HG02938 (cell line): ENCODE results near the gene MBD3L1.

Experiments used
- ATAC-seq: cut with Tn5 transposase; IDR thresholded peaks from one replicate; pipeline ENCODE4 v1.9.1; 2021; ENCODE audit warnings: mild to moderate bottlenecking, moderate library complexity; ENCODE audit not compliant: unreplicated experiment

MBD3L1 gene

GRCh38 chr19:8832132-8833021 lies at the start of gene MBD3L1, which contains the start of gene ZNF558:
Gene MBD3L1 (plus strand): TSS chr19:8832377. CDS start chr19:8842679, 10,302 bp downstream.
Gene ZNF558 (minus strand): TSS chr19:8832304. CDS start chr19:8822659, 9,645 bp downstream.
- ATAC-seq: peak; percentile 90

- no peak for ATAC-seq
Measured at GRCh38 chr19:8794823-8795222, 37.4 kb upstream of the MBD3L1 start.

GRCh38 chr19:8806661-8807060 lies 25.5 kb upstream of the MBD3L1 start:
- ATAC-seq: no peak

GRCh38 chr19:8811315-8812172 lies 20.6 kb upstream of the MBD3L1 start:
- ATAC-seq: no peak

- ATAC-seq: no peak
Measured at GRCh38 chr19:8814176-8814575, 18.0 kb upstream of the MBD3L1 start.

GRCh38 chr19:8815780-8816179 lies 16.4 kb upstream of the MBD3L1 start:
- no peak for ATAC-seq

GRCh38 chr19:8820234-8820633 lies 11.9 kb upstream of the MBD3L1 start:
- no peak for ATAC-seq

- no peak for ATAC-seq
Measured at GRCh38 chr19:8821748-8822241, 10.4 kb upstream of the MBD3L1 start.

- ATAC-seq: no peak
Measured at GRCh38 chr19:8826371-8826770, 5.8 kb upstream of the MBD3L1 start.

- no peak for ATAC-seq
Measured at GRCh38 chr19:8827277-8827676, 4.9 kb upstream of the MBD3L1 start.

- ATAC-seq: no peak
Measured at GRCh38 chr19:8831373-8831772, 804 bp upstream of the MBD3L1 start.

- ATAC-seq: peak; percentile 7
Measured at GRCh38 chr19:8831832-8832131, 395 bp upstream of the MBD3L1 start.

- ATAC-seq: no peak
Measured at GRCh38 chr19:8835446-8835845, 3.3 kb downstream of the MBD3L1 start.

- ATAC-seq: no peak
Measured at GRCh38 chr19:8835877-8836276, 3.7 kb downstream of the MBD3L1 start.

GRCh38 chr19:8840708-8841107 lies 8.5 kb downstream of the MBD3L1 start:
- ATAC-seq: no peak

- no peak for ATAC-seq
Measured at GRCh38 chr19:8846819-8847218, 14.6 kb downstream of the MBD3L1 start.

- ATAC-seq: no peak
Measured at GRCh38 chr19:8849232-8849631, 17.1 kb downstream of the MBD3L1 start.

- no peak for ATAC-seq
Measured at GRCh38 chr19:8850488-8850887, 18.3 kb downstream of the MBD3L1 start.

GRCh38 chr19:8858260-8858659 lies 26.1 kb downstream of the MBD3L1 start:
- ATAC-seq: no peak

GRCh38 chr19:8866344-8866743 lies 34.2 kb downstream of the MBD3L1 start:
- ATAC-seq: no peak

- ATAC-seq: no peak
Measured at GRCh38 chr19:8877854-8878705, 45.9 kb downstream of the MBD3L1 start.
